BE2C (cell line): Measurements from ENCODE around the gene BAD. TPM values are rescaled to one million over a fixed set of nuclear protein-coding genes. Genes with fewer than 3 reads are reported as not detected.
A peak's percentile ranks its signal among the peaks of the same experiment; 100 is the strongest.

ENCODE experiments used
- DNase-seq: peaks from one replicate; pipeline ENCODE4 v3.0.0-alpha.2; 2020
- H3K27me3 ChIP-seq: fragments of 250-450 bp; sonication (Bioruptor Pico); 2 replicates; pipeline ENCODE4 v1.5.1; 2020; ENCODE audit warnings: mild to moderate bottlenecking
- H3K36me3 ChIP-seq: fragments of 250-450 bp; sonication (Bioruptor Pico); 2 replicates; pipeline ENCODE4 v1.5.1; 2020; ENCODE audit warnings: mild to moderate bottlenecking
- H3K4me1 ChIP-seq: fragments of 250-450 bp; sonication (Bioruptor Pico); 2 replicates; pipeline ENCODE4 v1.5.1; 2020
- H3K4me3 ChIP-seq: 2 replicates; pipeline ENCODE4 v1.5.1; 2011; ENCODE audit warnings: low read depth, low read length
- H3K9me3 ChIP-seq: fragments of 250-450 bp; sonication (Bioruptor Pico); 2 replicates; pipeline ENCODE4 v1.5.1; 2020
- polyA plus RNA-seq: library from polyadenylated mRNA; unstranded; fragments of >200 nt; gene quantifications from one replicate; pipeline ENCODE4 v1.2.1, GENCODE V29; 2012; ENCODE audit warnings: low read depth, missing spikeins; ENCODE audit not compliant: insufficient read length, insufficient read depth
- TF ChIP-seq, protein P1 (sequence below): IDR thresholded peaks from 2 replicates; pipeline ENCODE4 v1.5.1; 2012; ENCODE audit warnings: mild to moderate bottlenecking, low read depth, low read length

Gene BAD
- 48.1 TPM for polyA plus RNA-seq

DNA sequence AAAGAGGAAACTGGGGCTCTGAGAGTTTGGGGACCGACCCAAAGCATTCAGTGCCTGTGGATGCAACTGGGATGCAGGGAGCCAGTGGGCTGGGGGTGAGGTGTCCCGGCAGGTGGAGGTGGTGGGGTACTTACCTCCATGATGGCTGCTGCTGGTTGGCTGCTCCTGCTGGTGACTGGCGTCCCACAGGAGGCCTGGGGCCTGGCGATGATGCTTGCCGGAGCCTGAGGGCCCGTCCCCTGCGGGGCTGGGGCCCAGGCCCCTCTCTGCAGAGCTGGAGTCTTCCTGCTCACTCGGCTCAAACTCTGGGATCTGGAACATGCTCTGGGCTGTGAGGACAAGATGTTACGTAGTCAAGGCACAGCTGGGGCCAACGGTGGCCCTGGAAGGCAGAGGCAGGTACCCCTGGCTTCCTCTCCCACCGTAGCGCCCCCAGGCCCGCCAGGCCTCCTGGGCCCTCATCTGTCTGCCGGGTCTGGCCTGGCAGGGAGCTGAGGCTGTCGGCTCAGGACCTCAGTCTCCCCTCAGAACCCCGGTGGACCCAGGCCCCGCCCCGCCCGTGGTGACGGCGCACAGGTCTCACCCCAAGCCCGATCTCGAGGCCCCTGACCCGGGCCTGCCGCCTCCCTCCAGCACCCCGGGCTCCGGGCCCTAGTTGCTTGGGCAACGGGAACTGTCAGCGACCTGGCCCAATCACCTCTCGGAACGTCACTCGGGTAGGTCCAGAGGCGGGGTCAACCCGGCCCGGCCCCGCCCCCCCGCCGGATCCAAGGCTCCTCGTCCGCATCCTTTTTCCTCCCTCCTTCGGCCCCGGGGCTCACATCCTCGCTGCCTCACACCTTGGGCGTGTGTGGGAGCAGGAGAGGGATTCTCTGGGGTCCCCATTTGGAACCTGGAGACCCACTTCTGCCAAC lies at the start of gene BAD:
BAD (minus strand) TSS at position 618 of the 914 bp plus-strand sequence; CDS start at position 321, 297 bp downstream.
- Histone ChIP-seq H3K9me3 (no peaks in the 10 kb centered on the region), H3K27me3 (no peaks in the 10 kb centered on the region), H3K4me1 (no peaks in the 10 kb centered on the region), H3K36me3 (no peaks in the 10 kb centered on the region), H3K4me3 (peak within 1 kb of the TSS; percentile 69)
- TF ChIP-seq, protein P1, sequence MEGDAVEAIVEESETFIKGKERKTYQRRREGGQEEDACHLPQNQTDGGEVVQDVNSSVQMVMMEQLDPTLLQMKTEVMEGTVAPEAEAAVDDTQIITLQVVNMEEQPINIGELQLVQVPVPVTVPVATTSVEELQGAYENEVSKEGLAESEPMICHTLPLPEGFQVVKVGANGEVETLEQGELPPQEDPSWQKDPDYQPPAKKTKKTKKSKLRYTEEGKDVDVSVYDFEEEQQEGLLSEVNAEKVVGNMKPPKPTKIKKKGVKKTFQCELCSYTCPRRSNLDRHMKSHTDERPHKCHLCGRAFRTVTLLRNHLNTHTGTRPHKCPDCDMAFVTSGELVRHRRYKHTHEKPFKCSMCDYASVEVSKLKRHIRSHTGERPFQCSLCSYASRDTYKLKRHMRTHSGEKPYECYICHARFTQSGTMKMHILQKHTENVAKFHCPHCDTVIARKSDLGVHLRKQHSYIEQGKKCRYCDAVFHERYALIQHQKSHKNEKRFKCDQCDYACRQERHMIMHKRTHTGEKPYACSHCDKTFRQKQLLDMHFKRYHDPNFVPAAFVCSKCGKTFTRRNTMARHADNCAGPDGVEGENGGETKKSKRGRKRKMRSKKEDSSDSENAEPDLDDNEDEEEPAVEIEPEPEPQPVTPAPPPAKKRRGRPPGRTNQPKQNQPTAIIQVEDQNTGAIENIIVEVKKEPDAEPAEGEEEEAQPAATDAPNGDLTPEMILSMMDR, result no peak
- DNase-seq, result peak; percentile 91

DNA sequence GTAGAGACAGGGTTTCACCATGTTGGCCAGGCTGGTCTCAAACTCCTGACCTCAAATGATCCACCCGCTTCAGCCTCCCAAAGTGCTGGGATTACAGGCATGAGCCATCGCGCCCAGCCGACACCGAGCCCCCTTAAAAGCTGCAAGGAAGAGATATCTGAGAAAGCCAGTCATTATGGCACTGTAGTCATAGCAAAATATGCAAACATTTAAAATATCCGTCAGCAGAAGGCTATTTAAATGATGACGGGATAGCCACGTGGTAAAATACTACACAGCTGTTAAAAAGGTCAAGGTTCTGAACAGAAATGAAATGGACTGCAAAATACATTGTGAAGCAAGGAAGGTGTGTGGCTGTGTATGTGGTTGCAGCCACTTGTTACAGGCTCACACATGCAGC lies 49.1 kb upstream of the BAD start:
- Histone ChIP-seq H3K4me3 (no peak overlapping the region), H3K36me3 (no peaks in the 10 kb centered on the region)
- TF ChIP-seq, protein P1, result no peak

DNA sequence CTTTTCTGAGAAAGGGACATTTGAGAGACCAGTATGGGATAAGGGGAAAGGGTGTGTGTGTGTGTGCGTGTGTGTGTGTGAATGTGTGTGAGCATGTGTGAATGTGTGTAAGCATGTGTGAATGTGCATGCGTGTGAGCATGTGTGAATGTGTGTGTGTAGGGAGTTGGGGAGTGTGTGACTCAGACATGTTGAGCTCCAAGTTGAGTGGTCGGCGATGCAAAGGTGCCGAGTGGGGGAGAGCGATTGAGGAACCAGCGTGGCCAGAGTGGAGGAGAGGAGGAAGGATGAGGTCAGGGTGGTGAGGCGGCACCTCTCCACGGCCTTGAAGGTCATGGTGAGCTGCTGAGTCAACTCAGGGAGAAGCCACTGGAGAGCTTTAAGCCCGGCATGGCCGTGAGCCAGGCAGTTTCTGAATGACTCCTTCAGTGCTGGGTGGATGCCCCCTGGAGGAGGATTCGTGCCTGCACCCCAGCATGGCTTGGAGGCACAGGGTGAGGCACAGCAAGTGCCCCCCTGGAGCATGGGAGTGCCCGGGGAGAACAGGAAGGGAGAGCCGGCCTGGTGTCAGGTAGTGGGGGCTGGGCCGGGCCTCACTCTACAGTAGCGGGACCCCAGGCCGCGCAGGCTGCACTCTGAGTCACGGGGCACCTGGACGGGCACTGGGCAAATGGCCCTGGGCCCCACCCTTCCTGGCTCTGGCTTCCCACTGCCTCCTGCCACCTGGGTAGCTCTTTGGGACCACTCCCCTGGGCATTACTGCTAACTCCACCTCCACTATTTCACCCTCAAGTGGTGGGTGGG lies 47.3 kb upstream of the BAD start:
- H3K27me3 ChIP-seq, result no peaks in the 10 kb centered on the region
- TF ChIP-seq, protein P1, result peak; percentile 43
- H3K36me3 ChIP-seq, result no peaks in the 10 kb centered on the region
- DNase-seq, result peak; percentile 49
- H3K4me1 ChIP-seq, result no peaks in the 10 kb centered on the region
- no peaks in the 10 kb centered on the region for H3K9me3 ChIP-seq
- H3K4me3 ChIP-seq, result no peak overlapping the region

More for the DNA sequence above, 49.1 kb upstream of the BAD start:
- H3K9me3 ChIP-seq, result no peaks in the 10 kb centered on the region
- DNase-seq, result no peak
- H3K4me1 ChIP-seq, result no peaks in the 10 kb centered on the region
- no peaks in the 10 kb centered on the region for H3K27me3 ChIP-seq

DNA sequence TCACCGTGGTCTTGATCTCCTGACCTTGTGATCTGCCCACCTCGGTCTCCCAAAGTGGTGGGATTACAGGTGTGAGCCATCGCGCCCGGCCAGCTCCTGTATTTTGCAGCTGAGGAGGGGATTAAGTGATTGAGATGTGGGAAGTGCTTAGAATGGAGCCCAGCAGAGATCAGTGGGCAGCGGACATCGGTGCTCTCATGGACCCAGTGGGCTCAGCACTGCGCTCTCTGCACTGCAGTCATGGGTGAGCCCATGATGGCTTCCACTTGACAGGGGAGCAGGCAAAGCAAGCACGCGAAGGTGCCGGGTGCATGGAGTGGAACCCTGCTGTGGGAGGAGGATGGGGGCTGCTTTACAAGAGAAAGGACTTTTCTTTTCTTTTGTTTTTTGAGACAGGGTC lies 46.4 kb upstream of the BAD start:
- Histone ChIP-seq H3K4me1 (no peaks in the 10 kb centered on the region), H3K4me3 (no peak overlapping the region), H3K9me3 (no peaks in the 10 kb centered on the region), H3K36me3 (no peaks in the 10 kb centered on the region), H3K27me3 (no peaks in the 10 kb centered on the region)
- no peak for DNase-seq
- TF ChIP-seq, protein P1, result no peak

DNA sequence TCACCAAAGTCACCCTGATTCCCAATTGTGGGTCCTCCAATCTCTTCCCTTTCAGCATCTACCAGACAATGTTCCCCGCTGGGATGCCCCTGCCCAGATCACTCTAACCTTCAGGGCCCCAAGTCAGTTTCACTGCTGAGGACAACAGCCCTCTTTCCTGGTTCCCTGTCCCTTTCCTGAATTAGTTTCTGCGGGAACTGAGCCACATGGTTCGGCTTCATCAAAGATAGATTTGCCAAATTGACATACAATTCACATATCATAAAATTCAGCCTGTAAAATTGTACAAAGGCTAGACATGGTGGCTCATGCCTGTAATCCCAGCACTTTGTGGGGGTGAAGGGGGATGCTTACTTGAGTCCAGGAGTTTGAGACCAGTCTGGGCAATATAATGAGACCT lies 43.5 kb upstream of the BAD start:
- DNase-seq, result no peak

More for the DNA sequence above, 43.5 kb upstream of the BAD start:
- no peaks in the 10 kb centered on the region for H3K4me1 ChIP-seq
- TF ChIP-seq, protein P1, result no peak
- H3K9me3 ChIP-seq, result no peaks in the 10 kb centered on the region
- no peaks in the 10 kb centered on the region for H3K27me3 ChIP-seq
- no peak overlapping the region for H3K4me3 ChIP-seq
- H3K36me3 ChIP-seq, result no peaks in the 10 kb centered on the region
